Stimulated activated naive CD4-positive, alpha-beta T cell treated with Interleukin-2 at 50 U/mL for 16 hours (primary cell): ENCODE measurements around the gene ADGRG1.
"Not testable (repeated sequence)": the region's sequence is repeated elsewhere in the genome, so short reads cannot be mapped to it uniquely, and the experiment has no call there.

Experiments used
- DNase-seq: peaks from one replicate; lab custom pipeline; 2025; lab: John Stamatoyannopoulos, UW

Gene ADGRG1

GRCh38 chr16:57628008-57628781, at the start of gene ADGRG1:
Gene ADGRG1 (plus strand): TSS chr16:57628630. CDS start chr16:57650288, 21,658 bp downstream.
- DNase-seq = peak; percentile 65

GRCh38 chr16:57579361-57579665, 49.1 kb upstream of the ADGRG1 start:
- DNase-seq = no peak

DNA sequence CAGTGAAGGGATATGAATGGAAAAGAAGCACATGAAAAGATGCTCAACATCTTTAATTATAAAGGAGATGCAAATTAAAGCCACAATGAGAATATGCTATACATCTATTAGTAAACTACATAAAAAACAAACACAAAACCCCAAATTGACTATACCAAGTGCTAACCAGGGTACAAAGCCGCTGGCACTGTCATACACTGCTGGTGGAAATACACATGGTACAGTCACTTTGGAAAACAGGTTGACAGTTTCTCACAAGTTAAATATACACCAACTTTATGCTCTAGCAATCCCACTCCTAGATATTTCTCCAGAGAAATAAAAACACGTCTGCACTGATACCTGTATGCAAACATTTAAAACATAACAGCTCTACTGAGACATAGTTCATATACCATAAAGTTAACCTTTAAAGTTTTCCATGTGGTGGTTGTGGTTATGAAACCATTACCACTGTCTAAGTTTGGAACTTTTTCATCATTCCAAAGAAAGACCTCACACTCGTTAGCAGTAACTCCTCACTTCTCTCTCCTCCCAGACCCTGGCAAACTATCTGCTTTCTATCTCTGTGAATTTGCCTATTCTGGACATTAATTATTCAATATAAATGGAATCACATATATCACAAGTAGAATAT, 43.3 kb upstream of the ADGRG1 start:
- DNase-seq = no peak

- no peak for DNase-seq
Measured at GRCh38 chr16:57588831-57589230, 39.6 kb upstream of the ADGRG1 start.

DNA sequence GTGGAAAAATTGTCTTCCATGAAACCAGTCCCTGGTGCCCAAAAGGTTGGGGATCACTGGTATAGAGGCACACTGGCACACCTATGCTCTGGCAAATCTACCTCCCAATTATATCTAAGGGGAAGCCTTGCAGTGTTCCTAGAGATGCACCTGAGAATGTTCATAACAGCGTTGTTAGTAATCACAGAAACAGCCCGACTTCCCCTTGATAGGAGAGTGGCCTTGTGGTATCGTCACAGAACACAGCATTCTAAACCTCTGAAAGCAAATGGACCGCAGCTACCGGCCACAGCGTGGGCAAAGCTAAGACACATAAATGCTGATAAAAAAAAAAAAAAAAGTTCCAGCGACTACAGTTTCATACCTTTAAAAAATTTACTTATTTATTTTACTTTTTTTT, 39.1 kb upstream of the ADGRG1 start:
- no peak for DNase-seq

- no peak for DNase-seq
Measured at GRCh38 chr16:57590654-57591085, 37.8 kb upstream of the ADGRG1 start.

DNA sequence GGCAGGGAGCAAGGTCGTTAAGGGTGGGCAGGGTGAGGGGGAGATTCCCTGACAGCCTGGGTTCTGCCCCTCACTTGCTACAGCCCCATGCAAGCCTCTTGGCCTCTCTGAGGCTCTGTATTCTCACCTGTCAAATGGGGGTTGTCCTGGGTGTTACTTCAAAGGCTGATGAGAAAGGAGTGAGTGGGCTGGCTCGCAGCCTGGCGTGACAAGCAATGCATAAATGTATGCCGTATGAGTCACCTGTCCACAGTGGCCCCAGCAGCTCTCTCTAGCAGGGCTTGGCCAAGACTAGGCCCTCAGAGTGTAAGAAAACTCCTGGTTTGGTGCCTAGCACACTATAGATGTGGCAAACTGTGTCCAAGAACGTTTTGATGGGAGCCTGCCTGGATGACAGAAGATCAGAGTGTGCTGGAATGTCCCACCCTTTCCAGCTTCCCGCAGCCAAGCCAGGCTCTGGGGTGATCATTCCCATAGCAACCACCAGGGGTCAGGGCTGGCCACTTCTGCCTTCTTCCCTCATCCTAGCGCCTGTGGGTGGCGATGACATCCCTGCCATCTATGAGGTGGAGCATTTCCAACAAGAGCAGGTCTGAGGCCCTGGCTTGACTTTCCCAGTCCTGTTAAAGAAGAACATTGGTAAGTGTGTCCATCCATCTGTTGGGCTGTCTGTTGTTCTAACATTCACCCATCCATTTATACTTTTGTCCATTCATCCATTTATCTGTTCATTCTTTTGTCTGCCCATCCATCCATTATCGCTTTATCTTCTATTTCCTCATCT, 37.2 kb upstream of the ADGRG1 start:
- DNase-seq = peak; percentile 76

DNA sequence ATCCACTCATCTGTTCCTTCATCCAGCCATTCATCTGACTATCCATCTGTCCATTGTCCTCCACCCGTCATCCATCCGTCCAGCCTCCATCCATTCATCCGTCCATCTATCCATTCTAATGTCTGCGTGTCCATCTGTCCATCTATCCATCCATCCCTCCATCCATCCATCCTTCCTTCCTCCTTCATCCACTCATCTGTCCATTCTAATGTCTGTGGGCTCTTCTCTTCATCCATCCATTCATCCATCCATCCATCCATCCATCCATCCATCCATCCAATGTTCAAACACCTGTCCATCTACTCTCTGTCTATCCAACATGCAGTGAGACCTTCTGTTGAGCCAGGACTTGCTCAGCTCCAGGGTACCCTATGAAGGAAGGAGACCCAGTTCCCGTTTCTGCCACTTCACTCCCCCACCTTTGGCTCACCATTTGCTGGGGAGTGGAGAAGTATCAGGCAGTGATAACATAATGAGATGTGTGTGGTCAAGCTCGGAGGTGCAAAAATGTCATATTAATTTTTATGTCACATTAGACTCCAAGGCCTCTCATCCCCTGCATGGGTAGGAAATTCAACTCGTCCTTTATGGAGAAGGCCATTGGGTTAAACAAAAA, 36.5 kb upstream of the ADGRG1 start:
- no peak for DNase-seq

- peak; percentile 69 for DNase-seq
Measured at GRCh38 chr16:57592591-57593003, 35.8 kb upstream of the ADGRG1 start.

DNA sequence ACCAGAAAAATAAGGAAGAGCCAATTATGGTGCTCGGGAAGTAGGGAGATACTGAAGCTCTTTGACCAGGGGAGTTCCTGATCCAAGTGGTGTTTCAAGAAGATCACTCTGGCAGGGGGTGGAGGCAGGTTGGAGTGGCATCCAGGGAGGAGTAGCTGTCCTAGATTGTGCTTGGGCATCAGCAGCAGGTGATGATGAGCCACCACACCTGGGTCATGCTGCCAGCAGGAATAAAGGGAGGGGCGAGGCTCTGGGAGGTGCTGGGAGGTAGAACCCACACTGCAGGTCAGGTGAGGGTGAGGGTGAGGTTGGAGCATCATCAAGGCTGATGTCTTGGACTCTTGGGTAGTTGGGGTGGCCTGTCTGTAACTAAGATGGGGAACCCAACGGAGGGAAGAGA, 35.4 kb upstream of the ADGRG1 start:
- no peak for DNase-seq

- no peak for DNase-seq
Measured at GRCh38 chr16:57593990-57594389, 34.4 kb upstream of the ADGRG1 start.

DNA sequence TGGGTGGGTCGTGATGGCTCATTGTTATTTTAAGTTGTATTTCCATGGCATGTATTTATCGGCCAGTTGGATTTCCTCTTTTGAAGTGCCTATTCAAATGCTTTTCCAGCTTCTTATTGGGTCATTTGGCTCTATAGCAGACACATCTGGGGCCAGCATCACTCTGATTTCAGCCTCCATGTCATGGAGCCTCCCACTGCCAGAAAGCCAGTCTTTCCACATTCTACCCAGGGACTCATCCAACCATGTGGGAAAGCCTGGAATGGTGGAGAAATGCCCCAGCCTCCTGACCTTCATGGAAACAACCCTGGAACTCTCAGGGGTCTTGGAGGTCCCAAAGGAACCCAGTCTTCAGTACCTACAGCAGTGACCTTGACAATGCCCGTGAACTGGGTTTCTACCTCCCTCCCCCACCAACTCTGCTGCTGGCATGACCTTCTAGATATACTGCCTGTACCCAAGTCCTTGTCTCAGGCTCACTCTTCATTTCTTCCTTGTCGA, 33.8 kb upstream of the ADGRG1 start:
- DNase-seq = no peak

DNA sequence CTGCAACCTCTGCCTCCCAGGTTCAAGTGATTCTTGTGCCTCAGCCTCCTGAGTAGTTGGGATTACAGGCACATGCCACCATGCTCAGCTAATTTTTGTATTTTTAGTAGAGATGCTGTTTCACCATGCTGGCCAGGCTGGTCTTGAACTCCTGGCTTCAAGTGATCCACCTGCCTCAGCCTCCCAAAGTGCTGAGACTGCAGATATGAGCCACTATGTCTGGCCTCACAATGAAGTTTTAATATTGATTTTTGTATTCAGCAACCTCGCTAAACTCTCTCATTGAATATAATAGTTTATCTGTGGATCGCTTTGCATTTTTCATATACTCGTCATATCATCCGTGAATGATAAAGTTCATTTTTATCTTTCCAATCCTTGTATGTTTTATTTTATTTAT, 32.2 kb upstream of the ADGRG1 start:
- not testable (repeated sequence) for DNase-seq

- no peak for DNase-seq
Measured at GRCh38 chr16:57598437-57598836, 30.0 kb upstream of the ADGRG1 start.

DNA sequence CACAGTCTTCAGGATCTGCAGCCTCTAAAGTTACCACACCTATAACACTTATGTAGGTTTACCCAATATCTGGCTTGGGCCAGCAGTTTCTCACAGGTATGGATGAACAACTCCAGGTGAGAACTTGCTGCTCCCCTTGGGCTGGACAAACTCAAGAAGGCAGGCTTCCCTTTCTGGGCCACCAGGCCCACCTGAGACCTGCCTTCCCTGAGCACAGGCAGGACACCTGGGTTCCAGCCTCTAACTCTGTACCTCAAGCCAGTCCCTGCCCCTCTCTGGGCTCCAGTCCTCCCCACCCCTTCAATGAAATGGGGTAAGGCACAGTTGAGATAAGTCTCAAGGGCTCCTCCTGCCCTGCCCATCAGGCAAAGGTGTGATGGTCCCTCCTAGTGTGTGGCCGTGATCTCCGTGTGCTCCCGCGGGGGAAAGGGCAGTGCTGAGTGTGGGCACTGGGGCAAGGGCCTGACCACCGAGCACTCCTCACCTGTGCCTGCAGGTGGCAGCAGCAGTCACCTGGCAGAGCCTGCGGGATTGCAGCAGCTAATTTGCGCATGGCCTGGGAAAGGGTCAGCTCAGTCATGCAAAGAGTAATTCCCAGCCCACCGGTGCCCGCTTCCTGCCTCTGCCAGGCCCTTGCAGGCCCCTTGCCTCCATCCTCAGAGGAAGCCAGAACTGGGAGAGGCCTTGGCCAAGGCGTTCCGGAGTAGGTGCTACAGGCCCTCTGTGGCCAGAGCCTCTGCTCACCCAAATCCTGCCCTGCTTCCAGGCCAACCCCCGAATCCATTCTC, 28.2 kb upstream of the ADGRG1 start:
- peak; percentile 30 for DNase-seq

DNA sequence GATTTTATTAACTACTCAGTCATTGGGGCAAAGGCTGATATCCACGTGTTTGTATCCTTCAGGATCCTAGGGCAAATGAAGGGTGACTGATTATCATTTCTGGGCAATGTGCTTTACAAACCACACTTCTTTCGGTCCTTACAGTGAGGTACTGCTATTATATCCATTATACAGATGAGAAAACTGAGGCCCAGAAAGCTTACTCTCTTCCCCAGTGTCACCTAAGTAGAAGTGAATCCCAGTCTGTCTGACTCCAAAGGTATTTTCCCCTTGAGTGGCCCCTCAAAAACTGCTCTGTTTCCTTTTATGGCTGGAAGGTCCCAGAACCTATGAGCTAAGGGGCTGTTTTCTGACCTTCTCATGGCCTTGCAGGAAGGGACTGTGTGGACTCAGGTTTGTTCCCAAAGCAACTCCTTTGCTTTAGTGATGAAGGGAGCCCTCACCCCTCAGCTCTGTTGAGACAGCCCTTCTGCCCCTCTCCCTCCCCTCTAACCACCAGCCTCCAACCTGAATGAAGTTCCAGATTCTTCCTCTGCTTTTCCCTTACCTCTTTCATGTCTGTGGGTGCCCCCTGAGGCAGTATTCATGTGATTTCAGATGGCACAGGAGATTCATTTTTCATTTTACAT, 27.4 kb upstream of the ADGRG1 start:
- DNase-seq = no peak

DNA sequence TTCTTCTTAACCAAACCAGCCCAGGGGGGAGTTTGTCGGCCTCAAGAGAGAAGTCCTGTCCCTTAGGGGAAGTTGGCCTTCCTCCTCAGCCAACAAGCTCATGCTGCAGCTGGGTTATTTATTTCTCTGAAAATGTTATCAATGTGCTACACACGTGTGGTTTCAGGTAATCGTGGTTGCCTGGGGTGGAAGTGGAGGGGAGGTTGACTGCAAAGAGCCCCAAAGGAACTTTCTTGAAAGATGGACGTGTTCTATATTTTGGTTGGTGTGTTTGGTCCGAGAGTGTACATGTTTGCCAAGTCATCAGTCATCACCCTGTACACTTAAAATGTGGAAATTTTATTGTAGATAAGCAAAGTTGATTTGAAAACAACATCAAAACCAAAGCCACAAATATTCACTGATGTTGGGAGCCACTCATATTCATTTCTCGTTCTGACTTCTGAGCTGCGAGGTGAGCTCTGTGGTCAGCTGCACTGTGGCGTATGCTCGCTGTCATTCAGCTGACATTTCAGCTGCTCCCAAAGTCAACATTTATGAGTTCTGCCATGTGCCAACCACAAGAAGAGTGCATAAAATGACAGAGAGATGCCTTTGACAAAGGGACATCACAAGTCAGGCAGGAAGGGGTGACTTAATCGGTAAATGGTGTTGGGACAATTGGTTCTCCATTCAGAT, 26.5 kb upstream of the ADGRG1 start:
- peak; percentile 69 for DNase-seq

GRCh38 chr16:57603115-57604024, 25.1 kb upstream of the ADGRG1 start:
- DNase-seq = no peak

GRCh38 chr16:57604177-57604576, 24.3 kb upstream of the ADGRG1 start:
- DNase-seq = no peak
